Endothelial cell (in vitro differentiated cells): ENCODE data around the gene ZNF511. TPM values are rescaled to one million over a fixed set of nuclear protein-coding genes. Genes with fewer than 3 reads are reported as not detected.
A peak's percentile ranks its signal among the peaks of the same experiment; 100 is the strongest.

ENCODE experiments used
- DNase-seq: peaks from one replicate; pipeline ENCODE4 v3.0.0; 2021; ENCODE audit warnings: low spot score
- H3K27ac Mint-ChIP-seq: one replicate; pipeline ENCODE4 v1.8.0; 2021; ENCODE audit warnings: mixed read lengths, inconsistent platforms; ENCODE audit not compliant: unreplicated experiment
- H3K27me3 Mint-ChIP-seq: one replicate; pipeline ENCODE4 v1.8.0; 2021; ENCODE audit warnings: mild to moderate bottlenecking, moderate library complexity, mixed read lengths, inconsistent platforms; ENCODE audit not compliant: unreplicated experiment
- H3K36me3 Mint-ChIP-seq: one replicate; pipeline ENCODE4 v1.8.0; 2021; ENCODE audit warnings: mild to moderate bottlenecking, low read depth, mixed read lengths, inconsistent platforms; ENCODE audit not compliant: unreplicated experiment
- H3K4me1 Mint-ChIP-seq: one replicate; pipeline ENCODE4 v1.8.0; 2021; ENCODE audit warnings: mild to moderate bottlenecking, mixed read lengths, inconsistent platforms; ENCODE audit not compliant: unreplicated experiment
- H3K4me3 Mint-ChIP-seq: one replicate; pipeline ENCODE4 v1.8.0; 2021; ENCODE audit warnings: mild to moderate bottlenecking, mixed read lengths, inconsistent platforms; ENCODE audit not compliant: unreplicated experiment
- H3K9me3 Mint-ChIP-seq: one replicate; pipeline ENCODE4 v1.8.0; 2021; ENCODE audit warnings: mixed read lengths, inconsistent platforms; ENCODE audit not compliant: unreplicated experiment
- long read RNA-seq: library from polyadenylated mRNA; unstranded; transcript quantifications from one replicate; pipeline ENCODE4 v2.0.0, GENCODE V29; 2020; ENCODE audit not compliant: unreplicated experiment
- total RNA-seq: library from RNA; stranded (reverse); fragmentation: NEBNext Ultra II Directional; extraction: Animal tissue kit (Norgen Biotek cat#: 25700); gene quantifications from one replicate; pipeline ENCODE4 v1.2.1, GENCODE V29; 2021; ENCODE audit not compliant: unreplicated experiment
- TF ChIP-seq, protein P1 (sequence below): fragments of 200-600 bp; sonication (generic); IDR thresholded peaks from one replicate; pipeline ENCODE4 v1.5.0; 2021; ENCODE audit warnings: antibody characterized with exemption; ENCODE audit not compliant: unreplicated experiment

ZNF511 gene, protein sequence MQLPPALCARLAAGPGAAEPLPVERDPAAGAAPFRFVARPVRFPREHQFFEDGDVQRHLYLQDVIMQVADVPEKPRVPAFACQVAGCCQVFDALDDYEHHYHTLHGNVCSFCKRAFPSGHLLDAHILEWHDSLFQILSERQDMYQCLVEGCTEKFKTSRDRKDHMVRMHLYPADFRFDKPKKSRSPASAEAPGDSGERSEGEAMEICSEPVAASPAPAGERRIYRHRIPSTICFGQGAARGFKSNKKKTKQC
- total RNA-seq, result 18.6 TPM
- long read RNA-seq, transcript ZNF511-202 (6 exons, 1,520 nt), result major isoform, 11 of 14 reads
- long read RNA-seq, partial matches to known transcripts, result 0 of 14 reads
- long read RNA-seq, other reads (novel, unspliced or antisense), result 1 of 14 reads

DNA sequence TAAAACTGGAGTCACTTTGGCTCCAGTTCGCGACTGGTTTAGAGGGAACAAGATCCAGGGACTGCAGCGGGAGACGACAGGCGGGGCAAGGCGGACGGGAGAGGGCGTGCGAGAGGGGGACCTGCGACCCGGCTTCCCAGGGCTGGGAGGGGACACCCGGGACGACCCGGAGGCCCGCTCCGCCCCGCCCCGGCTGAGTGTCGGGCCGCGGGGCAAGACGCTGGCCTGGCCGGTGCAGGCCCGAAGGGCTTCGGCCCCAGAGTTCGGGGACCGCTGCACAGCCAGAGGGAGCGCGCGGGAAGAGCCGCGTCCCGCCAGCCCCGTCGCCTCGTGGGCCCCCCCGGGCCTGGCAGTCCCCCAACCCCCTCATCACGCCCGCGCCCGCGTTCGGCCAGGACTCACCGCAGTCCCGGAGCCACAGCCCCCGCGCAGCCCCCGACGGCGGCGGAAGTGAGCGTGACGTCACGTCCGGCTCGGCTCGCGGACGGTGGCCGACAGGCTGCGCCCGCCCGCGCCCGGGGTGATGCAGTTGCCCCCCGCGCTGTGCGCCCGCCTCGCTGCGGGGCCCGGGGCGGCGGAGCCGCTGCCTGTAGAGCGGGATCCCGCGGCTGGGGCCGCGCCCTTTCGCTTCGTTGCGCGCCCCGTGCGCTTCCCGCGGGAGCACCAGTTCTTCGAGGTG lies at the start of gene ZNF511, which contains the start of gene TUBGCP2:
Gene ZNF511 (plus strand): TSS at position 494 of the 679 bp plus-strand sequence. CDS start 30 bp downstream, at position 524.
Gene TUBGCP2 (minus strand): TSS at position 452 of the 679 bp plus-strand sequence. CDS start 5,931 bp downstream, outside the sequence.
- TF ChIP-seq, protein P1, sequence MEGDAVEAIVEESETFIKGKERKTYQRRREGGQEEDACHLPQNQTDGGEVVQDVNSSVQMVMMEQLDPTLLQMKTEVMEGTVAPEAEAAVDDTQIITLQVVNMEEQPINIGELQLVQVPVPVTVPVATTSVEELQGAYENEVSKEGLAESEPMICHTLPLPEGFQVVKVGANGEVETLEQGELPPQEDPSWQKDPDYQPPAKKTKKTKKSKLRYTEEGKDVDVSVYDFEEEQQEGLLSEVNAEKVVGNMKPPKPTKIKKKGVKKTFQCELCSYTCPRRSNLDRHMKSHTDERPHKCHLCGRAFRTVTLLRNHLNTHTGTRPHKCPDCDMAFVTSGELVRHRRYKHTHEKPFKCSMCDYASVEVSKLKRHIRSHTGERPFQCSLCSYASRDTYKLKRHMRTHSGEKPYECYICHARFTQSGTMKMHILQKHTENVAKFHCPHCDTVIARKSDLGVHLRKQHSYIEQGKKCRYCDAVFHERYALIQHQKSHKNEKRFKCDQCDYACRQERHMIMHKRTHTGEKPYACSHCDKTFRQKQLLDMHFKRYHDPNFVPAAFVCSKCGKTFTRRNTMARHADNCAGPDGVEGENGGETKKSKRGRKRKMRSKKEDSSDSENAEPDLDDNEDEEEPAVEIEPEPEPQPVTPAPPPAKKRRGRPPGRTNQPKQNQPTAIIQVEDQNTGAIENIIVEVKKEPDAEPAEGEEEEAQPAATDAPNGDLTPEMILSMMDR, result no peak
- peaks cover 14% of the 10 kb centered on the region for H3K27me3 Mint-ChIP-seq
- H3K36me3 Mint-ChIP-seq, result peaks cover 13% of the 10 kb centered on the region
- peak within 1 kb of the TSS; percentile 95 for H3K4me3 Mint-ChIP-seq
- H3K4me1 Mint-ChIP-seq, result peaks cover 13% of the 10 kb centered on the region
- peak; percentile 81 for DNase-seq
- H3K27ac Mint-ChIP-seq, result peak within 1 kb of the TSS; percentile 97
- H3K9me3 Mint-ChIP-seq, result no peaks in the 10 kb centered on the region

- H3K4me1 Mint-ChIP-seq, result no peaks in the 10 kb centered on the region
- H3K4me3 Mint-ChIP-seq, result no peak overlapping the region
- TF ChIP-seq, protein P1, result no peak
- H3K9me3 Mint-ChIP-seq, result no peaks in the 10 kb centered on the region
- H3K27ac Mint-ChIP-seq, result no peak overlapping the region
- peaks cover 15% of the 10 kb centered on the region for H3K27me3 Mint-ChIP-seq
- no peak for DNase-seq
- H3K36me3 Mint-ChIP-seq, result no peaks in the 10 kb centered on the region
These were observed 49.1 kb upstream of the ZNF511 start for GRCh38 chr10:133259602-133259989.

DNA sequence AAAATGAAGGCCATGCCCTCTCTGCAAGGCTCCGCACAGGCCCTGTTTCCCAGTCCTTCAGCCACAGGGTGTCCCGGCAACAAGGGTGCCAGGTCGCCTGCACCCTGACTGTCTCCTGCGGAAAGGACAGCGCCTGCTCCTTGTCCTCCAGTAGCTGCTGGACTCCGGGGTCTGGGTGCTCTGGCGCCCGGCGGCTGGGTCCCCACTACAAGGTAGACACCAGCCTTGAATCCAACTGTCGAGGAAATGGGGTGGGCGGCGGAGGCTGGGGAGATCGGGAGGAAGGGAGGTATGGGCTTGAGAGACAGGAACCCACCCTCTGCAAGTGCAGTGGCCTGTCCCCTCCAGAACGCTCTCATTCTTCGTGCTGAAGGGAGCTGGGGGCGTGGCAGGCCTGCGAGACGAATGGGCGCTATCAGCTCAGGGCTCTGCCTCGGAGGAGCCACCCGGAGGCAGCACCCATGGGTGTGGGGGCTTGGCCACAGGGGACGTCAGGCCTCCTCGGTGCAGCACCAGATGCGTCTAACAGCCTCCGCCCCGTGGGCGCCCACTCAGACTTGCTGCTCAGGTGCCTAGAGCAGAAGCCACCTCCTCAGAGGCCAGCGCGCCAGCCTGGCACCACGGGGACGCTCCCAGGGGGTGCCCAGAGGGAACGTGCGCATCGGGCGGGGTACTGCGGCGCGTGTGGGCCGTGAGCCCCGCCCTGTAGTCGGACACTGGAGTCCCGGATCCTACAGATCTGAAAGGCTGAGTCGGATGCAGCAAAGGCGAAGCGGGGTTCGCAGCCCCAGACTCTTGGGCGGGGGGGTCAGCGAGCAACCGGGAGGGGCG lies 47.6 kb upstream of the ZNF511 start:
- TF ChIP-seq, protein P1, result no peak
- Mint-ChIP-seq H3K9me3 (no peaks in the 10 kb centered on the region), H3K4me3 (no peak overlapping the region), H3K36me3 (peaks cover 3% of the 10 kb centered on the region), H3K27ac (no peak overlapping the region), H3K27me3 (peaks cover 19% of the 10 kb centered on the region), H3K4me1 (no peaks in the 10 kb centered on the region)
- no peak for DNase-seq

GRCh38 chr10:133261726-133262325 lies 46.9 kb upstream of the ZNF511 start:
- H3K4me1 Mint-ChIP-seq, result no peaks in the 10 kb centered on the region
- DNase-seq, result peak; percentile 43
- H3K36me3 Mint-ChIP-seq, result peaks cover 3% of the 10 kb centered on the region
- TF ChIP-seq, protein P1, result no peak
- peaks cover 18% of the 10 kb centered on the region for H3K27me3 Mint-ChIP-seq
- H3K9me3 Mint-ChIP-seq, result no peaks in the 10 kb centered on the region
- H3K4me3 Mint-ChIP-seq, result peak overlapping the region; percentile 51
- no peak overlapping the region for H3K27ac Mint-ChIP-seq
